Testis (tissue), 3 donors: ENCODE data around the gene ARHGEF16. TPM values are rescaled to one million over a fixed set of nuclear protein-coding genes. Genes with fewer than 3 reads are reported as not detected.

ENCODE experiments used
- DNase-seq: peaks from one replicate; pipeline ENCODE4 v3.0.0-alpha.2; 2019
- H3K27ac ChIP-seq, 2 donors: fragments of 200-600 bp; sonication (generic); one replicate each; pipeline ENCODE4 v1.5.1; 2019
- H3K27me3 ChIP-seq: fragments of 200-600 bp; sonication (generic); one replicate; pipeline ENCODE4 v1.5.1; 2019
- H3K36me3 ChIP-seq: fragments of 200-600 bp; sonication (generic); one replicate; pipeline ENCODE4 v1.5.1; 2017; ENCODE audit warnings: low read depth; ENCODE audit errors: missing control alignments
- H3K4me1 ChIP-seq: fragments of 200-600 bp; sonication (generic); one replicate; pipeline ENCODE4 v1.5.1; 2019
- H3K4me3 ChIP-seq, 2 donors: fragments of 200-600 bp; sonication (generic); one replicate each; pipeline ENCODE4 v1.5.1; 2017 to 2019
- H3K9me3 ChIP-seq: fragments of 200-600 bp; sonication (generic); one replicate; pipeline ENCODE4 v1.5.1; 2017
- POLR2A ChIP-seq: fragments of 450-650 bp; IDR thresholded peaks from one replicate; pipeline ENCODE4 v1.6.1; 2017; ENCODE audit warnings: antibody characterized with exemption, mild to moderate bottlenecking, moderate library complexity
- WGBS, 2 donors: methylation state at CpG; one replicate each; pipeline ENCODE4 v1.1.5; 2018; 5-methylcytosine and 5-hydroxymethylcytosine counted together
- intact Hi-C: fragments of 100-400 bp; cut with DNase I; formaldehyde crosslinking; loops from one replicate; pipeline ENCODE4 v1.15.1; 2023; ENCODE audit warnings: low total_unique reads
- polyA plus RNA-seq: library from polyadenylated mRNA; stranded (reverse); fragments of 350-450 nt; fragmentation: Illumina TruSeq; extraction: RNeasy Lipid Tissue Mini Kit (QIAGEN cat#74804); gene quantifications from one replicate; pipeline ENCODE4 v1.2.3, GENCODE V29; 2014; ENCODE audit warnings: low read depth, low replicate concordance; ENCODE audit not compliant: insufficient read depth
- total RNA-seq, 2 donors: library from RNA; depleted of rRNA; stranded (reverse); fragments of >200 nt; gene quantifications; one replicate each; pipeline ENCODE4 v1.2.3, GENCODE V29; 2016
- TF ChIP-seq, protein P1 (sequence below), 3 experiments: fragments of 450-650 bp in 2 of 3; fragments of 200-600 bp in 1 of 3; sonication (generic) in 1 of 3; IDR thresholded peaks; one replicate each; pipeline ENCODE4 v1.5.1; 2016 to 2019; ENCODE audit warnings: antibody characterized with exemption in 3 of 3, mild to moderate bottlenecking in 2 of 3, moderate library complexity in 1 of 3

Gene ARHGEF16
- total and polyA plus RNA-seq, 3 donors from 2014 or later: 5.7 to 25.7 (median 17.1) TPM

GRCh38 chr1:3470650-3471355 lies 16.3 kb downstream of the ARHGEF16 start:
- Histone ChIP-seq H3K27me3 (no peaks in the 10 kb centered on the region), H3K36me3 (no peaks in the 10 kb centered on the region), H3K9me3 (no peaks in the 10 kb centered on the region), H3K4me3 (no peak overlapping the region), H3K4me1 (peaks cover 16% of the 10 kb centered on the region), H3K27ac (peak overlapping the region in 1 of 2 donors; percentile 36)
- intact Hi-C loops: no loop called here
- WGBS, 2 donors: 85 to 87% methylated on average over 22 of the region's 22 CpGs
- no peak for DNase-seq
- no peak for TF ChIP-seq POLR2A
- TF ChIP-seq, protein P1, sequence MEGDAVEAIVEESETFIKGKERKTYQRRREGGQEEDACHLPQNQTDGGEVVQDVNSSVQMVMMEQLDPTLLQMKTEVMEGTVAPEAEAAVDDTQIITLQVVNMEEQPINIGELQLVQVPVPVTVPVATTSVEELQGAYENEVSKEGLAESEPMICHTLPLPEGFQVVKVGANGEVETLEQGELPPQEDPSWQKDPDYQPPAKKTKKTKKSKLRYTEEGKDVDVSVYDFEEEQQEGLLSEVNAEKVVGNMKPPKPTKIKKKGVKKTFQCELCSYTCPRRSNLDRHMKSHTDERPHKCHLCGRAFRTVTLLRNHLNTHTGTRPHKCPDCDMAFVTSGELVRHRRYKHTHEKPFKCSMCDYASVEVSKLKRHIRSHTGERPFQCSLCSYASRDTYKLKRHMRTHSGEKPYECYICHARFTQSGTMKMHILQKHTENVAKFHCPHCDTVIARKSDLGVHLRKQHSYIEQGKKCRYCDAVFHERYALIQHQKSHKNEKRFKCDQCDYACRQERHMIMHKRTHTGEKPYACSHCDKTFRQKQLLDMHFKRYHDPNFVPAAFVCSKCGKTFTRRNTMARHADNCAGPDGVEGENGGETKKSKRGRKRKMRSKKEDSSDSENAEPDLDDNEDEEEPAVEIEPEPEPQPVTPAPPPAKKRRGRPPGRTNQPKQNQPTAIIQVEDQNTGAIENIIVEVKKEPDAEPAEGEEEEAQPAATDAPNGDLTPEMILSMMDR (IDR thresholded peaks at IDR 0.05): no peak

DNA sequence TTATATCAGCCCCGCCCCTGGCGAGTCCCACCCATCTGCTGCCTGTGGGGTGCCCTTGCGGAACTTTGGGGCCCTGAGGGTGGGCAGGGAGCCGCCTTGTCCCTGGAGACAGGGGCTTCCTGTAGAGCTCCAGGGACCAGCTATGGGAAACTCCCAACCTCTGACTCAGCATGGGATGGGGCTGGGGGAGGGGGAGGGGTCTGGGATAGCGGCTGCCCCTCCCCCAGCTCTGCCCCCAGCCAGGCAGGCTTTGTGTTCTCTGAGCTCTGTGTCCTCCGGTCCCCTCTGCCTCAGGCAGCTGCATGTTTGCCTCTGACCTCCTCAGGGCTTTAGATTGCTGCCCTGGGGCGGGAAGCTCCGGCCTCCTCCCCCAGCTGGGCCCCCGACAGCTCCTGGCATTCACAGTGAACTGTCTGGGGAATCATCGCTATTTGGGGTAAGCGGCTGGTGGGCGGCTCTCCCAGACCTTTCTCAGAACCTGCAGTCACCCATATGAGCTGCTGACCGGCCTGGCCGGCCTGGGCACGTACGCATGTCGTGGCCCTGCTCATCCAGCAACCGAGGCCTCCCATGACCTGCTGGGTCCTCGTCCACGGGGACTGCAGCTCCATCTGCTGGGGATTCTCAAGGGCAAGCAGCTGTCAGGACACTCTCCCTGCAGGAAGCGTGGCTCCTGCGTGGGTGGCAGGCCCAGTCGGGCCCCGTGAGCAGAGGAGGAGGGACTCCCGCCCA lies 17.1 kb downstream of the ARHGEF16 start:
- TF ChIP-seq POLR2A: no peak
- TF ChIP-seq, protein P1 (IDR thresholded peaks at IDR 0.05): peak in 1 of 3 experiments; percentile 31
- peak overlapping the region; percentile 6 to 36 for H3K27ac ChIP-seq
- DNase-seq: peak; percentile 70

GRCh38 chr1:3472088-3472850 lies 17.8 kb downstream of the ARHGEF16 start:
- no peak for TF ChIP-seq POLR2A
- TF ChIP-seq, protein P1 (IDR thresholded peaks at IDR 0.05): no peak
- H3K27ac ChIP-seq: peak overlapping the region; percentile 6 to 36
- WGBS, 2 donors: 75 to 80% methylated on average over 1 to 25 of the region's 25 CpGs

More for the DNA sequence above, 17.1 kb downstream of the ARHGEF16 start:
- H3K36me3 ChIP-seq: no peaks in the 10 kb centered on the region
- intact Hi-C loops: no loop called here
- WGBS, 2 donors: 46% methylated on average over 23 of the region's 25 CpGs; no CpG with 5 or more reads in 1 of the 2 donors
- H3K27me3 ChIP-seq: no peaks in the 10 kb centered on the region
- no peaks in the 10 kb centered on the region for H3K9me3 ChIP-seq
- H3K4me3 ChIP-seq: no peak overlapping the region
- H3K4me1 ChIP-seq: peaks cover 11% of the 10 kb centered on the region

GRCh38 chr1:3472906-3473305 lies 18.4 kb downstream of the ARHGEF16 start:
- H3K9me3 ChIP-seq: no peaks in the 10 kb centered on the region
- H3K4me3 ChIP-seq: no peak overlapping the region
- H3K4me1 ChIP-seq: peaks cover 11% of the 10 kb centered on the region
- DNase-seq: no peak
- TF ChIP-seq, protein P1 (IDR thresholded peaks at IDR 0.05): no peak
- no peak for TF ChIP-seq POLR2A
- no peaks in the 10 kb centered on the region for H3K27me3 ChIP-seq
- H3K36me3 ChIP-seq: no peaks in the 10 kb centered on the region
- WGBS, 2 donors: 83% methylated on average over 13 to 17 of the region's 17 CpGs
- H3K27ac ChIP-seq: no peak overlapping the region
- intact Hi-C loops: no loop called here

More at GRCh38 chr1:3472088-3472850, 17.8 kb downstream of the ARHGEF16 start:
- Histone ChIP-seq H3K36me3 (no peaks in the 10 kb centered on the region), H3K4me1 (peaks cover 11% of the 10 kb centered on the region), H3K4me3 (no peak overlapping the region), H3K9me3 (no peaks in the 10 kb centered on the region), H3K27me3 (no peaks in the 10 kb centered on the region)
- intact Hi-C loops: no loop called here
- DNase-seq: no peak
